HAP-1 (cell line): ENCODE results near the gene CSF3.

Experiments used
- DNase-seq, 2 experiments: peaks; one replicate each; pipeline ENCODE4 v3.0.0-alpha.2; 2016 to 2020; ENCODE audit warnings: low spot score in 2 of 2
- H3K27me3 ChIP-seq: fragments of 250-450 bp; sonication (Bioruptor Pico); 2 replicates; pipeline ENCODE4 v1.5.1; 2020; ENCODE audit warnings: low read depth, mild to moderate bottlenecking, moderate library complexity
- H3K36me3 ChIP-seq: fragments of 250-450 bp; sonication (Bioruptor Pico); replicated peaks from 2 replicates; pipeline ENCODE4 v1.5.1; 2020; ENCODE audit warnings: mild to moderate bottlenecking
- H3K4me1 ChIP-seq: fragments of 250-450 bp; sonication (Bioruptor Pico); 2 replicates; pipeline ENCODE4 v1.5.1; 2020; ENCODE audit warnings: mild to moderate bottlenecking
- H3K4me3 ChIP-seq: fragments of 250-450 bp; sonication (Bioruptor Pico); 2 replicates; pipeline ENCODE4 v1.5.1; 2020; ENCODE audit warnings: mild to moderate bottlenecking, moderate library complexity
- H3K9me3 ChIP-seq: fragments of 250-450 bp; sonication (Bioruptor Pico); 2 replicates; pipeline ENCODE4 v1.5.1; 2020; ENCODE audit warnings: mild to moderate bottlenecking, moderate library complexity
- in situ Hi-C: fragments of 300-500 bp; cut with MboI; formaldehyde crosslinking; loops from 3 replicates; pipeline ENCODE4 v1.14.3; 2020; ENCODE audit warnings: low sequenced_read_pairs, inconsistent platforms, mixed read lengths

The CSF3 gene

DNA sequence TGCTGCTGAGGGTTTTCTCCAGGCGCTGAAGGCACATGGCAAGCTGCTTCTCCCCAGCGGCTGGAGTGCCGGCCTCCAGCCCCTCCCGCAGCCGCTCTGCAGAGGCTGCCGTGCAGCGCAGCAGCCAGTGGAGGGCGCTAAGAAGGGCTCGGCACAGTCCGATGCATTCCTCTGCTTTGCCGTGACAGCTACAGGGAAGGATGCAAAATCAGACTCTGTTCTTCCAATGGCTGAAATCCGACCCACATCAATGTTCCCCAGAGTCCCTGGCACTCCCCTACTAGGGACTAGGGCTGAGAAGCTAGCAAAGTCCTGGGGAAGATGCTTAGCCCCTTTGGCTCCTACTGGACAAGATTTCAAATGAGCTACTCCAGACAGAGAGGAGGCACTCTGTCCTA lies 19.9 kb downstream of the CSF3 start:
- peak; percentile 52 to 75 for DNase-seq
- in situ Hi-C loops = loop anchor here (10.0 kb wide), 1 partner anchor 130 kb away; no protein-coding TSS in a partner anchor
- H3K4me1 ChIP-seq = no peaks in the 10 kb centered on the region
- no peak overlapping the region for H3K4me3 ChIP-seq
- H3K9me3 ChIP-seq = no peaks in the 10 kb centered on the region
- no peaks in the 10 kb centered on the region for H3K27me3 ChIP-seq
- peaks cover 58% of the 10 kb centered on the region for H3K36me3 ChIP-seq

DNA sequence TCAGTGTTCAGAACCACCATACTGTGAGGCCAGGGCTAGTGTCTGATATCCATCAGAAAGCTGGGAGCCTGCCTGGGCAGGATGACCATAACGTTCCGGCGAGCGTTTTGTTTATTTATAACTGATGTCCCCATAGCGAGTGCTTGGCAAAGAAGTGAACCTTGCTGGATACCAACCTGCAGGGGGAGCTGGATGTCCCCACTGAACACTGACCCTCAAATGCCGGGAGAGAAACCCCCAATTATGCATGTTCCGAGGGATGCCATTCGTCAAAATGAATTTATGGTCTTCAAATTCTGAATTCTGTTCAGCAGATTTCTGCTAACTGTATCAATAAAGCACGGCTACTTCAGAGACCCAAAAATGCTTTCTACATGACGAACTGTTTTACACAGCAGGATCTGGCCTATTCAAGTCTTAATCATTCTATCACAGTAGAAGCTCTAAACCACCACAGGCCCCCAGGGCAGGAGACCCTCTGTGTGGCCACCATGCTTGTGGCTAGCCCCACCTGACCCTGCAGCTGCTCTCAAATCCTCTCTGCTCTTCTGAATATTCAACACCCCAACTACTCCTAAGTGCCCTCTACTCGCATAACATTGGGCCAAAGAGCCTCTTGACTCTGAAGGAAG lies 23.8 kb downstream of the CSF3 start:
- Histone ChIP-seq H3K4me3 (no peak overlapping the region), H3K36me3 (peaks cover 32% of the 10 kb centered on the region), H3K9me3 (no peaks in the 10 kb centered on the region), H3K27me3 (no peaks in the 10 kb centered on the region), H3K4me1 (no peaks in the 10 kb centered on the region)
- peak in 1 of 2 experiments; percentile 51 for DNase-seq
- in situ Hi-C loops = loop anchor here (10.0 kb wide), 1 partner anchor 126 kb away; no protein-coding TSS in a partner anchor

DNA sequence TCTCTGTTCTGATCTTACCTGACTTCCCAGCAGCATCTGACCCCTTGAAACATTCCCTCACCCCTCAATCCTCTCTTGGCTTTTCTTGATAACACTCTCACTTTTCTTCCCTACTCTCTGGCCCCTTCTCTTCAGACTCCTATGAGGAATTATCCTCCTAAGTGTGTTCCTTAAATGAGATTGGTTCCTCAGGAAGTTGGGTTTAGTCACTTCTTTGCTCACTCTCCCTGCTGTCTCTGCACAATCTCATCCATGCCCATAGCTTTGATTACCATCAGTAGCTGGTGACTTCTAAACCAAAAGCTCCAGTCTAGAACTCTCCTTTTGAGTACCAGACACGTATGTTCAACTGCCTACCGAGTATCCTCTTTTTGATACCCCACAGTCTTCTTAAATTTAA lies 26.0 kb downstream of the CSF3 start:
- in situ Hi-C loops = no loop called here
- Histone ChIP-seq H3K4me3 (no peak overlapping the region), H3K27me3 (no peaks in the 10 kb centered on the region), H3K9me3 (no peaks in the 10 kb centered on the region), H3K36me3 (peaks cover 10% of the 10 kb centered on the region), H3K4me1 (no peaks in the 10 kb centered on the region)
- DNase-seq = no peak

GRCh38 chr17:40056379-40057015 lies 41.3 kb downstream of the CSF3 start:
- H3K4me3 ChIP-seq = no peak overlapping the region
- in situ Hi-C loops = no loop called here

DNA sequence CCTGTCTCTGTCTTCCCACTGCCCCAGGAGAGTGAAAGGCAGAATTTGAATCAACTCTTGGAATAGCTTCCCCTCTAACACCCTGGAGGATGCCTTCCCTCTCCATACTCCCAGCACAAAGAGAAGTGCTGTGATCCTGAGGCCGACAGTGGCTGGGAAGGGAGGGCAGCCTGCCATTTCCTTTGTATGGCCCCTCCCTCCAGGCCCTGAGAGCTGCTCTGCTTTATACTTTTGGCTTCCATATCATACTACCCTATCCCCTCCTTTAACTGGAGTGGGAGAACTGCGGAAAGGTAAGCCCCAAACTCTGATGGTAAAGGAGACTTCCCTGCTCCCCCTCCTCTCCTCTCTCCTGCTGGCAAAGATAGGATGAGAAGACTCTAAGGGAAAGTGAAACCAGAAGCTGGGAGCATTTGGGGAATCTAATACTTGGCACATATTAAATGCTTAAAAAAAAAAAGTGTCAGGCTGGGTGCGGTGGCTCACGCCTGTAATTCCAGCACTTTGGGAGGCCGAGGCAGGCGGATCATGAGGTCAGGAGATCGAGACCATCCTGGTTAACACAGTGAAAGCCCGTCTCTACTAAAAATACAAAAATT lies 43.0 kb downstream of the CSF3 start:
- DNase-seq = no peak
- no peaks in the 10 kb centered on the region for H3K9me3 ChIP-seq

More at GRCh38 chr17:40056379-40057015, 41.3 kb downstream of the CSF3 start:
- H3K27me3 ChIP-seq = no peaks in the 10 kb centered on the region
- no peaks in the 10 kb centered on the region for H3K9me3 ChIP-seq
- DNase-seq = no peak
- peaks cover 15% of the 10 kb centered on the region; the same call in 1 of the 2 replicates for H3K36me3 ChIP-seq
- peaks cover 21% of the 10 kb centered on the region for H3K4me1 ChIP-seq

GRCh38 chr17:40058865-40059264 lies 43.6 kb downstream of the CSF3 start:
- peaks cover 26% of the 10 kb centered on the region for H3K4me1 ChIP-seq
- in situ Hi-C loops = no loop called here
- no peak for DNase-seq
- no peaks in the 10 kb centered on the region for H3K9me3 ChIP-seq
- H3K27me3 ChIP-seq = no peaks in the 10 kb centered on the region
- no peaks in the 10 kb centered on the region for H3K36me3 ChIP-seq
- no peak overlapping the region for H3K4me3 ChIP-seq

More for the DNA sequence above, 43.0 kb downstream of the CSF3 start:
- no peaks in the 10 kb centered on the region for H3K27me3 ChIP-seq
- H3K4me3 ChIP-seq = no peak overlapping the region
- H3K36me3 ChIP-seq = no peaks in the 10 kb centered on the region
- peaks cover 29% of the 10 kb centered on the region for H3K4me1 ChIP-seq
- in situ Hi-C loops = no loop called here

- no peaks in the 10 kb centered on the region for H3K36me3 ChIP-seq
Measured at GRCh38 chr17:40059729-40060475, 44.7 kb downstream of the CSF3 start.

GRCh38 chr17:40060887-40061608 lies 45.8 kb downstream of the CSF3 start:
- H3K4me3 ChIP-seq = no peak overlapping the region
- in situ Hi-C loops = no loop called here
- peak; percentile 79 to 89 for DNase-seq
- H3K4me1 ChIP-seq = peaks cover 30% of the 10 kb centered on the region
- no peaks in the 10 kb centered on the region for H3K36me3 ChIP-seq
- no peaks in the 10 kb centered on the region for H3K27me3 ChIP-seq
- H3K9me3 ChIP-seq = no peaks in the 10 kb centered on the region

More at GRCh38 chr17:40059729-40060475, 44.7 kb downstream of the CSF3 start:
- in situ Hi-C loops = no loop called here
- DNase-seq = no peak
- Histone ChIP-seq H3K27me3 (no peaks in the 10 kb centered on the region), H3K4me1 (peaks cover 28% of the 10 kb centered on the region), H3K9me3 (no peaks in the 10 kb centered on the region), H3K4me3 (no peak overlapping the region)

DNA sequence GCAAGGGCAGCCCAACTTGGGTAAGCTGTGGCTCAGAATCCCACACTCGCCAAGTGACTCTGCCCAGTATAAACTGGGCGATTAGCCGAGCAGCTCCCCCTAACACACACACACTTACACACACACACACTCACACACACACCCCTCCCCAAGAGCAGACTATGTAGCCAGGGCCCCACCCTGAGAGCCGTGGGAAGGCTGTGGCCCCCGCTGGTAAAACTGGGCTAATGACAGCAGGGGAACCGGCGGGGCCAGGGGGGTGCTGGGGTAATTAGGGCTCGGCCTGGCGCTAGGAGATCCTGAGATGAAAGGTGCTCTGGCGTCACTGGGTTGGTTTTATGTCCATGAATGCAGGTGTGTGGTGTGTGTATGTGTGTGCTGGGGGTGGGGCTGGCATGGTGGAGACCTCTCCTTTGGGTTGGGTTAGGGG lies 46.4 kb downstream of the CSF3 start:
- Histone ChIP-seq H3K4me1 (peaks cover 30% of the 10 kb centered on the region), H3K9me3 (no peaks in the 10 kb centered on the region), H3K36me3 (no peaks in the 10 kb centered on the region), H3K4me3 (no peak overlapping the region), H3K27me3 (no peaks in the 10 kb centered on the region)
- no peak for DNase-seq
- in situ Hi-C loops = no loop called here

- in situ Hi-C loops = no loop called here
Measured at GRCh38 chr17:40062329-40063186, 47.3 kb downstream of the CSF3 start, which contains the start of gene THRA. Gene THRA (plus strand): TSS chr17:40062965. CDS start chr17:40074489, 11,524 bp downstream.

DNA sequence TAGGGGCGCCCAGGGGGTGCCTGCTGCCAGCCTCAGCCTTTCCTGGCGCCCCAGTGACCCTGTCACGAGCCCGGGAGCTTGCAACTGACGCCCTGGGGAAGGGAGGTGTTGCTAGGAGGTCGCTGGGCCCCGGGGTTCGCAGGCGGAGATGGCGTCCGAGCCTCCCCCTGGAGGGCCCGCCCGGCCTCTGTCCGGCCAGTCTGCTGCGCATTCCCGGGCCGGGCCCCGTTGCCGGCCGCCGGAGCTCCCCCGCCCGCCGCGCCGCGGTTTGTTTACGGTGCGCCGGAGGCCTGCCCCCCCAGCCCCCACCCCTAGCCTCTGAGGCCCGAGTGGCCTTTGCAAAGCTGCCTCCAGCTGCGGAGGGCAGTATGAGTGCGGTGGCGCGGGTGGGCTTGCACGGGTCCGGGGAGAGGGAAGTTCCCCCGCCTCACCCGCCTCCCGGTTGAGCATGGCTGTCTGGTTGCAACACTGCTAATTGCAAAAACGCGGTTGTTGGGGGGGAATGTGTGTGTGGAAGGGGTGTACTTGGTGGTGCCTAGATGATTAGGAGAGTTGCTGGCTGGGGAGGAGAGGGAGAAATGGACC lies 48.0 kb downstream of the CSF3 start:
- Histone ChIP-seq H3K4me3 (peak overlapping the region; percentile 94), H3K4me1 (peaks cover 32% of the 10 kb centered on the region), H3K9me3 (no peaks in the 10 kb centered on the region), H3K27me3 (no peaks in the 10 kb centered on the region), H3K36me3 (no peaks in the 10 kb centered on the region)
- DNase-seq = no peak
- in situ Hi-C loops = no loop called here

More at GRCh38 chr17:40062329-40063186, 47.3 kb downstream of the CSF3 start, which contains the start of gene THRA:
- H3K4me1 ChIP-seq = peaks cover 30% of the 10 kb centered on the region
- H3K9me3 ChIP-seq = no peaks in the 10 kb centered on the region
- H3K27me3 ChIP-seq = no peaks in the 10 kb centered on the region
- H3K36me3 ChIP-seq = no peaks in the 10 kb centered on the region
- DNase-seq = peak; percentile 69 to 77
- H3K4me3 ChIP-seq = peak within 1 kb of the TSS; percentile 94

DNA sequence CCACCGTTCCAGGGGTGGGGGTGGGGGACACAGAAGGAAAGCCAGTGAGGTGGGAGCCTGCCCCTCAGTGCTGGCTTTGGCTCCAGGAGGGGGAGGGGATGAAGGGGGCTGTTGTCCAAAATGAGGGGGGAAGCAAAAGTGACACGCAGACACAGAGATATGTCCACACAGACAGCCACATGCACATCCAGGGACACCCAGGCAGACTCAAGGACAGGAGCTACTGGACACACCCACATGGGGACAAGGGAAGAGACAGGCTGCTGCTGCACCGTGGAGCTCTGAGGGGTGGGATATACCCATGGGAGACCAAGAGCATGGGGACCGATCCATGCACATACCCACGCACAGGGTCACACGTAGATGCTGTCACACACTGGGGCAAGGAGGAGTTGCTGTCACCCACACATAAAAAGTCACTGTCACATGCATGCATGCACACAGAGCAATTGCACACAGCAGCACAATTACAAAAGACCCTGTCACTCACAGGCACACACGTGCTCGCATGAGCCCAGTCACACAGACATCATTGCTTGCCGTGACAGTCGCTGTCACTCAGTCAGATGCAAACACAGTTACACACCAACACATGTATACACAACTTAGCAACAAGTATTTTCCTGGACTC lies 48.8 kb downstream of the CSF3 start:
- Histone ChIP-seq H3K9me3 (no peaks in the 10 kb centered on the region), H3K4me3 (peak overlapping the region; percentile 94), H3K4me1 (peaks cover 39% of the 10 kb centered on the region), H3K27me3 (no peaks in the 10 kb centered on the region), H3K36me3 (no peaks in the 10 kb centered on the region)
- in situ Hi-C loops = no loop called here
- DNase-seq = no peak
